ENCODE results near the gene HMGCLL1.

HMGCLL1 gene

GRCh38 chr6:55578537-55579363, at the start of gene HMGCLL1:
HMGCLL1 (minus strand) TSS chr6:55579192; CDS start chr6:55579055, 137 bp downstream.
- no peak for DNase-seq (ENCODE audit: low read depth)

GRCh38 chr6:55621993-55622392, 43.0 kb upstream of the HMGCLL1 start:
- no peak for DNase-seq (ENCODE audit: low read depth)

- DNase-seq (ENCODE audit: low read depth) = no peak
Measured at GRCh38 chr6:55621244-55621643, 42.3 kb upstream of the HMGCLL1 start.

GRCh38 chr6:55617272-55617671, 38.3 kb upstream of the HMGCLL1 start:
- no peak for DNase-seq (ENCODE audit: low read depth)

- DNase-seq (ENCODE audit: low read depth) = no peak
Measured at GRCh38 chr6:55604021-55604420, 25.0 kb upstream of the HMGCLL1 start.

- DNase-seq (ENCODE audit: low read depth) = no peak
Measured at GRCh38 chr6:55601120-55601519, 22.1 kb upstream of the HMGCLL1 start.

- no peak for DNase-seq (ENCODE audit: low read depth)
Measured at GRCh38 chr6:55594442-55594841, 15.4 kb upstream of the HMGCLL1 start.

- no peak for DNase-seq (ENCODE audit: low read depth)
Measured at GRCh38 chr6:55584654-55585354, 5.8 kb upstream of the HMGCLL1 start.

GRCh38 chr6:55576811-55577210, 2.2 kb downstream of the HMGCLL1 start:
- no peak for DNase-seq (ENCODE audit: low read depth)

GRCh38 chr6:55574556-55574955, 4.4 kb downstream of the HMGCLL1 start:
- no peak for DNase-seq (ENCODE audit: low read depth)

- DNase-seq (ENCODE audit: low read depth) = no peak
Measured at GRCh38 chr6:55569638-55570037, 9.4 kb downstream of the HMGCLL1 start.

- no peak for DNase-seq (ENCODE audit: low read depth)
Measured at GRCh38 chr6:55568808-55569439, 10.1 kb downstream of the HMGCLL1 start.

- DNase-seq (ENCODE audit: low read depth) = no peak
Measured at GRCh38 chr6:55567558-55567957, 11.4 kb downstream of the HMGCLL1 start.

GRCh38 chr6:55566036-55566710, 12.8 kb downstream of the HMGCLL1 start:
- DNase-seq (ENCODE audit: low read depth) = no peak

- DNase-seq (ENCODE audit: low read depth) = no peak
Measured at GRCh38 chr6:55562318-55562717, 16.7 kb downstream of the HMGCLL1 start.

- DNase-seq (ENCODE audit: low read depth) = no peak
Measured at GRCh38 chr6:55560290-55560885, 18.6 kb downstream of the HMGCLL1 start.

- DNase-seq (ENCODE audit: low read depth) = no peak
Measured at GRCh38 chr6:55557146-55557545, 21.8 kb downstream of the HMGCLL1 start.

GRCh38 chr6:55545791-55546190, 33.2 kb downstream of the HMGCLL1 start:
- DNase-seq (ENCODE audit: low read depth) = no peak

- DNase-seq (ENCODE audit: low read depth) = no peak
Measured at GRCh38 chr6:55543633-55544309, 35.2 kb downstream of the HMGCLL1 start.

- DNase-seq (ENCODE audit: low read depth) = no peak
Measured at GRCh38 chr6:55541024-55541423, 38.0 kb downstream of the HMGCLL1 start.

- no peak for DNase-seq (ENCODE audit: low read depth)
Measured at GRCh38 chr6:55536391-55536956, 42.5 kb downstream of the HMGCLL1 start.

Data from activated T-cell treated with anti-CD3 and anti-CD28 coated beads for 48 hours (primary cell).